ENCODE results near the gene DTNA.

DNA sequence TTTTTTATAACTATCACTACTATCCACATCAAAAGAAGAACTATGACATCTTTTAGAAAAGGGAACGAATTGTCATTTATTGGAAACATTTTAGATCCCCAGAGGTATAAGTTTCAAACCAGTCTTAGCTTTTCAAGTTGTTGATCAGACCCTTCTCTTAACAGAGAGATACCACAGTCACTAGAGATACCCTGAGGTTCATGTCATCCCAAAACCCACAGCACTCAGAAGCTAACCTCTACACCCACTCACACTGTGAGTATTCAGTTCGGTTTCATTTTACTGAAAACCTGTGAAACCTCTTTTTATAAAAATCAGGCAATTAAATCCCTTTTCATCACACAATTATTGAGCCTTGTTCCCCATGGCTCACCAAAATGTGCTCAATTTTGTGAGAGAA is 156.2 kb downstream of the DTNA start:
- TF ChIP-seq, protein P1, sequence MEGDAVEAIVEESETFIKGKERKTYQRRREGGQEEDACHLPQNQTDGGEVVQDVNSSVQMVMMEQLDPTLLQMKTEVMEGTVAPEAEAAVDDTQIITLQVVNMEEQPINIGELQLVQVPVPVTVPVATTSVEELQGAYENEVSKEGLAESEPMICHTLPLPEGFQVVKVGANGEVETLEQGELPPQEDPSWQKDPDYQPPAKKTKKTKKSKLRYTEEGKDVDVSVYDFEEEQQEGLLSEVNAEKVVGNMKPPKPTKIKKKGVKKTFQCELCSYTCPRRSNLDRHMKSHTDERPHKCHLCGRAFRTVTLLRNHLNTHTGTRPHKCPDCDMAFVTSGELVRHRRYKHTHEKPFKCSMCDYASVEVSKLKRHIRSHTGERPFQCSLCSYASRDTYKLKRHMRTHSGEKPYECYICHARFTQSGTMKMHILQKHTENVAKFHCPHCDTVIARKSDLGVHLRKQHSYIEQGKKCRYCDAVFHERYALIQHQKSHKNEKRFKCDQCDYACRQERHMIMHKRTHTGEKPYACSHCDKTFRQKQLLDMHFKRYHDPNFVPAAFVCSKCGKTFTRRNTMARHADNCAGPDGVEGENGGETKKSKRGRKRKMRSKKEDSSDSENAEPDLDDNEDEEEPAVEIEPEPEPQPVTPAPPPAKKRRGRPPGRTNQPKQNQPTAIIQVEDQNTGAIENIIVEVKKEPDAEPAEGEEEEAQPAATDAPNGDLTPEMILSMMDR (IDR thresholded peaks at IDR 0.05; ENCODE audit: low read length), result no peak
- TF ChIP-seq EZH2 (IDR thresholded peaks at IDR 0.05; ENCODE audit: borderline replicate concordance, low read length), result no peak

Data from OCI-LY1 (cell line).